ENCODE data around the gene JMJD8.
A peak's percentile ranks its signal among the peaks of the same experiment; 100 is the strongest.

The JMJD8 gene

GRCh38 chr16:672371-672770 lies 11.8 kb downstream of the JMJD8 start:
- Histone ChIP-seq H3K4me3 (ENCODE audit: low read length) (no peak overlapping the region), H3K4me1 (ENCODE audit: insufficient read depth, low read length) (peaks cover 6% of the 10 kb centered on the region; the same call in 1 of the 2 replicates), H3K27ac (ENCODE audit: low read depth, low read length) (no peak overlapping the region), H3K36me3 (ENCODE audit: insufficient read depth, low read length) (peaks cover 50% of the 10 kb centered on the region), H3K27me3 (ENCODE audit: insufficient read depth, low read length) (peaks cover 5% of the 10 kb centered on the region; the same call in 1 of the 2 replicates), H3K9me3 (ENCODE audit: insufficient read depth, low read depth, low read length) (no peaks in the 10 kb centered on the region), H3K9ac (ENCODE audit: low read depth, low read length) (no peak overlapping the region)
- 95% methylated on average over 19 of the region's 19 CpGs for WGBS

- H3K36me3 ChIP-seq (ENCODE audit: insufficient read depth, low read length) = peaks cover 50% of the 10 kb centered on the region
- no peak overlapping the region for H3K4me3 ChIP-seq (ENCODE audit: low read length)
- H3K9me3 ChIP-seq (ENCODE audit: insufficient read depth, low read depth, low read length) = no peaks in the 10 kb centered on the region
- 97% methylated on average over 40 of the region's 40 CpGs for WGBS
- no peak overlapping the region for H3K27ac ChIP-seq (ENCODE audit: low read depth, low read length)
- peaks cover 5% of the 10 kb centered on the region; the same call in 1 of the 2 replicates for H3K27me3 ChIP-seq (ENCODE audit: insufficient read depth, low read length)
- H3K9ac ChIP-seq (ENCODE audit: low read depth, low read length) = no peak overlapping the region
- H3K4me1 ChIP-seq (ENCODE audit: insufficient read depth, low read length) = peaks cover 6% of the 10 kb centered on the region; the same call in 1 of the 2 replicates
Measured at GRCh38 chr16:671353-672131, 12.6 kb downstream of the JMJD8 start.

- peaks cover 50% of the 10 kb centered on the region for H3K36me3 ChIP-seq (ENCODE audit: insufficient read depth, low read length)
- peaks cover 5% of the 10 kb centered on the region; the same call in 1 of the 2 replicates for H3K27me3 ChIP-seq (ENCODE audit: insufficient read depth, low read length)
- H3K9me3 ChIP-seq (ENCODE audit: insufficient read depth, low read depth, low read length) = no peaks in the 10 kb centered on the region
- no peak overlapping the region for H3K4me3 ChIP-seq (ENCODE audit: low read length)
- no peak overlapping the region for H3K9ac ChIP-seq (ENCODE audit: low read depth, low read length)
- H3K4me1 ChIP-seq (ENCODE audit: insufficient read depth, low read length) = peaks cover 6% of the 10 kb centered on the region; the same call in 1 of the 2 replicates
- no peak overlapping the region for H3K27ac ChIP-seq (ENCODE audit: low read depth, low read length)
- WGBS = 96% methylated on average over 52 of the region's 52 CpGs
Measured at GRCh38 chr16:670485-671352, 13.4 kb downstream of the JMJD8 start.

DNA sequence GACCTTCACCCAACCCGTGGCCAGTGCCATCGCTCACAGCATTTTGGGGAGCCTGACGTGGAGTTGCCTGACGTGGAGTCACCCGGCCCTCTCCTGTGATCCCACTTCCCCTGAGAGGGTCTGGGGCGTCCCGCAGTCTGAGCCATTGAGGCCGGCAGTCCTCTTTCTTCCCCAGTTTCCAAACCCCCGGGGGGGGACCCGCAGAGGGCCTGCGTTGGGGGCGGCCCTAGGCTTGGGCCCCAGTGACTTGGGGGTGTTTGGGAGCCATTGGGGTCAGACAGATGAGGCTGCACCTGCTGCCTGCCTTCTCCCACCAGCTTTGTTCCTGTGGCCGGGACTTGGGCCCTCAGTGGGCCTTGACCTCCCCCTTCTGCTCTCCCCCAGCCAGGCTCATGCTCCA lies 14.5 kb downstream of the JMJD8 start:
- WGBS = 96% methylated on average over 13 of the region's 13 CpGs
- Histone ChIP-seq H3K27me3 (ENCODE audit: insufficient read depth, low read length) (no peaks in the 10 kb centered on the region), H3K4me1 (ENCODE audit: insufficient read depth, low read length) (peaks cover 3% of the 10 kb centered on the region; the same call in 1 of the 2 replicates), H3K36me3 (ENCODE audit: insufficient read depth, low read length) (peaks cover 50% of the 10 kb centered on the region), H3K4me3 (ENCODE audit: low read length) (no peak overlapping the region), H3K27ac (ENCODE audit: low read depth, low read length) (no peak overlapping the region), H3K9me3 (ENCODE audit: insufficient read depth, low read depth, low read length) (no peaks in the 10 kb centered on the region), H3K9ac (ENCODE audit: low read depth, low read length) (no peak overlapping the region)

DNA sequence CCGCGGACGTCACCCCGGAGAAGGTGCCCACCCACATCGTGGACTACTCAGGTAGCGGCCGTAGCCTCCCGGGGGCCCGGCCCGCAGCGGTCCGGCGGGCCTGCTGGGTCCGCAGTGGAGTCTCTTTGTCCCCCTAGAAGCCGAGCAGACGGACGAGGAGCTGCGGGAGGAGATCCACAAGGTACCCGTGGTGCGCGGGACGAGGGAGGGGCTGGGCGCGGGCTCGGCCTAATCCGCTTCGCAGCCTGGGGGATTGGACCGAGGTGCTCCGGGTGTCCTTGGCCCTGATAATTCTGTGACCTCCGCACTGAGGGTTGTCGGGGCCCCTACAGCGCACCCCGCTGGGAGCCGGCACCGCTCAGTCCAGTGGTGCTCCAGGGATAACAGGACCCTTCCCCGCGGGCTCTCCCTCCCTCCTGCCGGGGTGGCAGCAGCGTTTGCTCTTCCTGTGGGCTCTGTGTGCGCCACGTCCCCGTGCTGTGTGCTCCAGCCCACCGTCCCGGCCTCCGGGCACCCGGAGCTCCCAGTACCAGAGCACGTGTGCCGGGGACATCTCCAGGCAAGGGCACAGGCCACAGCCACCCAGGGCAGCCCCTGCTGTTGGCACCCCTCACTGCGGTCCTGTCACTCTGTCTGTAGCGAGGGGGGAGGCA lies 15.5 kb downstream of the JMJD8 start:
- Histone ChIP-seq H3K27me3 (ENCODE audit: insufficient read depth, low read length) (no peaks in the 10 kb centered on the region), H3K9ac (ENCODE audit: low read depth, low read length) (peak overlapping the region; percentile 86), H3K9me3 (ENCODE audit: insufficient read depth, low read depth, low read length) (no peaks in the 10 kb centered on the region), H3K27ac (ENCODE audit: low read depth, low read length) (peak overlapping the region; percentile 41; the same call in 1 of the 2 replicates), H3K4me1 (ENCODE audit: insufficient read depth, low read length) (no peaks in the 10 kb centered on the region), H3K36me3 (ENCODE audit: insufficient read depth, low read length) (peaks cover 44% of the 10 kb centered on the region), H3K4me3 (ENCODE audit: low read length) (peak overlapping the region; percentile 90)
- 14% methylated on average over 50 of the region's 50 CpGs for WGBS

- Histone ChIP-seq H3K4me3 (ENCODE audit: low read length) (peak within 1 kb of the TSS; percentile 90), H3K9ac (ENCODE audit: low read depth, low read length) (peak within 1 kb of the TSS; percentile 86), H3K27ac (ENCODE audit: low read depth, low read length) (peak within 1 kb of the TSS; percentile 41; the same call in 1 of the 2 replicates), H3K4me1 (ENCODE audit: insufficient read depth, low read length) (no peaks in the 10 kb centered on the region), H3K27me3 (ENCODE audit: insufficient read depth, low read length) (no peaks in the 10 kb centered on the region), H3K36me3 (ENCODE audit: insufficient read depth, low read length) (peaks cover 37% of the 10 kb centered on the region), H3K9me3 (ENCODE audit: insufficient read depth, low read depth, low read length) (no peaks in the 10 kb centered on the region)
- WGBS = 2% methylated on average over 78 of the region's 78 CpGs
Measured at GRCh38 chr16:667780-668518, 16.2 kb downstream of the JMJD8 start, which contains the start of gene RHOT2. Gene RHOT2 (plus strand): TSS chr16:668132. CDS start chr16:668200, 68 bp downstream.

- H3K4me1 ChIP-seq (ENCODE audit: insufficient read depth, low read length) = no peaks in the 10 kb centered on the region
- peaks cover 30% of the 10 kb centered on the region for H3K36me3 ChIP-seq (ENCODE audit: insufficient read depth, low read length)
- no peaks in the 10 kb centered on the region for H3K9me3 ChIP-seq (ENCODE audit: insufficient read depth, low read depth, low read length)
- H3K27ac ChIP-seq (ENCODE audit: low read depth, low read length) = no peak overlapping the region
- no peaks in the 10 kb centered on the region for H3K27me3 ChIP-seq (ENCODE audit: insufficient read depth, low read length)
- H3K4me3 ChIP-seq (ENCODE audit: low read length) = no peak overlapping the region; the same call in 1 of the 2 replicates
- H3K9ac ChIP-seq (ENCODE audit: low read depth, low read length) = no peak overlapping the region
- WGBS = 90% methylated on average over 22 of the region's 22 CpGs
Measured at GRCh38 chr16:667113-667779, 16.9 kb downstream of the JMJD8 start.

DNA sequence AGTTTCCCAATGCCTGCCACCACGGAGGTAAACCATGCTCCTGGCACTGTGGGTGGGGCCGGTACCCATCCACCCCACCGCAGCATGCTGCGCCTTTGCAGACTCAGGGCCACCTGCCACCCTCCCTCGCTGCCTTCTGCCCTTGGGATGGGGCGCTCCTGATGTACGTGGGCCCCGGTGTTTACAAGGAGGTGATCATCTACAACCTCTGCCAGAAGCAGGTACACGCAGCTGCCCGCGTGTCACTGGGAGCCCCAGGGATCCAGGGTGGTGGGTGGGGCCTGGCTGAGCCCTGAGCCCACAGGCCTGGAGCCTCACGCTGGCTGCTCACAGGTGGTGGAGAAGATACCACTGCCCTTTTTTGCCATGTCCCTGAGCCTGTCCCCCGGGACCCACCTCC lies 17.6 kb downstream of the JMJD8 start:
- no peaks in the 10 kb centered on the region for H3K27me3 ChIP-seq (ENCODE audit: insufficient read depth, low read length)
- no peak overlapping the region for H3K4me3 ChIP-seq (ENCODE audit: low read length)
- H3K4me1 ChIP-seq (ENCODE audit: insufficient read depth, low read length) = no peaks in the 10 kb centered on the region
- H3K27ac ChIP-seq (ENCODE audit: low read depth, low read length) = no peak overlapping the region
- H3K36me3 ChIP-seq (ENCODE audit: insufficient read depth, low read length) = peaks cover 24% of the 10 kb centered on the region
- 92% methylated on average over 13 of the region's 13 CpGs for WGBS
- no peak overlapping the region for H3K9ac ChIP-seq (ENCODE audit: low read depth, low read length)
- no peaks in the 10 kb centered on the region for H3K9me3 ChIP-seq (ENCODE audit: insufficient read depth, low read depth, low read length)

GRCh38 chr16:662597-662996 lies 21.5 kb downstream of the JMJD8 start:
- WGBS = 94% methylated on average over 21 of the region's 21 CpGs
- H3K36me3 ChIP-seq (ENCODE audit: insufficient read depth, low read length) = peaks cover 3% of the 10 kb centered on the region
- H3K9me3 ChIP-seq (ENCODE audit: insufficient read depth, low read depth, low read length) = no peaks in the 10 kb centered on the region
- H3K27me3 ChIP-seq (ENCODE audit: insufficient read depth, low read length) = no peaks in the 10 kb centered on the region
- H3K4me3 ChIP-seq (ENCODE audit: low read length) = no peak overlapping the region
- no peak overlapping the region for H3K9ac ChIP-seq (ENCODE audit: low read depth, low read length)
- H3K27ac ChIP-seq (ENCODE audit: low read depth, low read length) = no peak overlapping the region
- H3K4me1 ChIP-seq (ENCODE audit: insufficient read depth, low read length) = 0 out of 2 replicates have a peak, but pooled peaks cover 3% of the 10 kb centered on the region

DNA sequence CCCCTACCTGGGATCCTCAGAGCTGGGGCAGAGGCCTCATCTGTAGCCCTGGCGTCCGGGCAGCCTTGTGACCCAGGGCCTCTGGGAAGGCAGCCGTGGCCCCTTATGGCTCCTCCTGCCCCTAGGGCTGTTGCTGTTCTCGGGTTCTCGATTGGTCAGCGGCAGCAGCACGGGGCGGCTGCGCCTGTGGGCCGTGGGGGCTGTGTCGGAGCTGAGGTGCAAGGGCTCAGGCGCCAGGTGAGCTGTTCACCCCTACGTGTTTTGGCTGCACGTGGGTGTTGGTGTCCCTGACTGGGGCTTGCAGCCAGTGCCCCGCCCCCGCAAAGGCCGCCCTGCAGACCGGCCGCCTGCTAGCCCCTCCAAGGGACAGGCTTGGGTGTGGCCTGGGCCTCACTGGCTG lies 22.0 kb downstream of the JMJD8 start:
- Histone ChIP-seq H3K27me3 (ENCODE audit: insufficient read depth, low read length) (no peaks in the 10 kb centered on the region), H3K9me3 (ENCODE audit: insufficient read depth, low read depth, low read length) (no peaks in the 10 kb centered on the region), H3K9ac (ENCODE audit: low read depth, low read length) (no peak overlapping the region), H3K36me3 (ENCODE audit: insufficient read depth, low read length) (peaks cover 3% of the 10 kb centered on the region), H3K27ac (ENCODE audit: low read depth, low read length) (no peak overlapping the region), H3K4me1 (ENCODE audit: insufficient read depth, low read length) (0 out of 2 replicates have a peak, but pooled peaks cover 3% of the 10 kb centered on the region), H3K4me3 (ENCODE audit: low read length) (no peak overlapping the region)
- 94% methylated on average over 19 of the region's 19 CpGs for WGBS
